ENCODE results near the gene LRRC8D. TPM values are rescaled to one million over a fixed set of nuclear protein-coding genes. Genes with fewer than 3 reads are reported as not detected.

LRRC8D gene
- total and polyA plus RNA-seq, 9 of the 15 experiments (the other 6 are each of a cell fraction or from before 2014, with no cell fraction given) = 3.4 to 53.9 (median 15.9) TPM

DNA sequence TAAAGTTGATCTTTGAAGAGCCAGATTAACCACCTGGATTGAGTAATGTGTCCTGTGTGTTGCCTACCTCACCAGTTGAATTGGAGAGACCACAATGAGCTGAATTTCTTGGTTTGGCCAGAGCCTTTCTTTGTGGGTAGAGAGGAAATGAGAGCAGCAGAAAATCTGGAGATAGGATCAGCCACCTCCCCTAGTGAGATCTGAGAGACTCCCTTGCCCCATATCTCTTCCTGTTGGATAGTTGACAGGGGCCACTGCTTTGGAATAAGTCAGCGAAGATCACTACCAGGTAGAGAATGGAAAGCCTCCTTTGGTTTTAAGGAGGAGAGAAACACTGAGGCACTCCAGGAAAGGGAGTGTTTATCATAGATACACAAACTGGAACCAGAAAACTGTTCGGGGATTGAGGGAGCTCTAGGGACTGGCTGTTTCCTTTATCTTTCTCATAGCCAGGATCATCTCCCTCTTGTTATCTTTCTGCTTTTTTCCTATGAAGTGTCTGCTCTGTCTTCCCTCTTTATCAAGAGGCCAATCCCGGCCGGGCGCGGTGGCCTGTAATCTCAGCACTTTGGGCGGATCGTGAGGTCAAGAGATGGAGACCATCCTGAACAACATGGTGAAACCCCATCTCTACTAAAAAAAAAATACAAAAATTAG lies 152.8 kb downstream of the LRRC8D start (continued):
- TF ChIP-seq GABPA (tag; conservative IDR thresholded peaks at IDR 0.05; ENCODE audit: low read depth) (peak; percentile 49), CHD7 (IDR thresholded peaks at IDR 0.05; ENCODE audit: low read depth, low read length) (no peak), PYGO2 (tag; IDR thresholded peaks at IDR 0.05) (no peak), TAL1 (IDR thresholded peaks at IDR 0.05) (no peak), STAT6 (CRISPR knock-in tag; IDR thresholded peaks at IDR 0.05) (no peak), ZNF699 (CRISPR knock-in tag; IDR thresholded peaks at IDR 0.05; ENCODE audit: insufficient replicate concordance) (no peak), TBL1XR1 (IDR thresholded peaks at IDR 0.05; ENCODE audit: low read length in 2 of 2) (no peak), CXXC5 (CRISPR knock-in tag; IDR thresholded peaks at IDR 0.05) (no peak), MECOM (CRISPR knock-in tag; IDR thresholded peaks at IDR 0.05) (no peak), TCF7 (IDR thresholded peaks at IDR 0.05; ENCODE audit: borderline replicate concordance) (0 out of 2 replicates have a peak, but pooled peaks have one; percentile 34), RAD51 (IDR thresholded peaks at IDR 0.05; ENCODE audit: borderline replicate concordance, low read depth) (no peak), BRD9 (IDR thresholded peaks at IDR 0.05; ENCODE audit: low read depth, partially characterized antibody) (no peak), ZNF354B (CRISPR knock-in tag; IDR thresholded peaks at IDR 0.05) (no peak)
- TF ChIP-seq, protein P1, sequence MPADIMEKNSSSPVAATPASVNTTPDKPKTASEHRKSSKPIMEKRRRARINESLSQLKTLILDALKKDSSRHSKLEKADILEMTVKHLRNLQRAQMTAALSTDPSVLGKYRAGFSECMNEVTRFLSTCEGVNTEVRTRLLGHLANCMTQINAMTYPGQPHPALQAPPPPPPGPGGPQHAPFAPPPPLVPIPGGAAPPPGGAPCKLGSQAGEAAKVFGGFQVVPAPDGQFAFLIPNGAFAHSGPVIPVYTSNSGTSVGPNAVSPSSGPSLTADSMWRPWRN (IDR thresholded peaks at IDR 0.05; ENCODE audit: low read depth) = no peak
